Amniotic stem cell (primary cell): ENCODE results near the gene CFAP74.

Source experiments
- DNase-seq: peaks from one replicate; lab custom pipeline; 2025; lab: John Stamatoyannopoulos, UW

CFAP74 gene

DNA sequence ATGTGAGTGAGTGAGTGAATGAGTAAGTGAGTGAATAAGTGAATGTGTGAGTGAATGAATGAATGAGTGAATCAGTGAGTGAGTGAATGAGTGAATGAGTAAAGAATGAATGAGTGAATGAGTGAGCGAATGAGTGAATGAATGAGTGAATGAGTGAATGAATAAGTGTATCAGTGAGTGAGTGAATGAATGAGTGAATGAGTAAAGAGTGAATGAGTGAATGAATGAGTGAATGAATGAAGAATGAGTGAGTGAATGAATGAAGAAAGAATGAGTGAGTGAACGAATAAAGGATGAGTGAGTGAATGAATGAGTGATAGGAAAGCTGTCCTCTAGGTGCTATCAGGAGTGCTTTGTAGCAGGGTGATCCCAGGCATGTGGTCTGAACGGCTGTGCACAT, 35.7 kb downstream of the CFAP74 start:
- DNase-seq: no peak

DNA sequence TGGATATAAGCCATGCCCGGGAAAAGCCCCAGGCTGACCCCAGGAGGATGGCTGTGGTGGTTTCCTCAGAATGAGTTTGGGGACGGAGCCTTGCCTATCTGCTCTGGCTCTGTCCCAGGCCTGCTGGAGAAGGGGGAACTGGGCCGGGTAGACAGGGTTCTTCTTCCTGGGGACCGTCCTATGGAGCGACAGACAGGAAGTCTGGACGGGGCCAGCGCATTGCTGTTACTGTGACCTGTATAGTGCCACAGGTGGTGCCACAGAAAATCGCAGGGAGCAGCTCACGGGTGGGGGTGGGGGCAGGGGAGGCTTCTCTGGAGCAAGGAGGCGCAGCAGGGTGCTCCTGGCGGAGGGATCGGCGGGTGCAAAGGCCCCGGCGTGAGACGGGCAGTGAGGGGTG, 36.4 kb downstream of the CFAP74 start:
- no peak for DNase-seq

DNA sequence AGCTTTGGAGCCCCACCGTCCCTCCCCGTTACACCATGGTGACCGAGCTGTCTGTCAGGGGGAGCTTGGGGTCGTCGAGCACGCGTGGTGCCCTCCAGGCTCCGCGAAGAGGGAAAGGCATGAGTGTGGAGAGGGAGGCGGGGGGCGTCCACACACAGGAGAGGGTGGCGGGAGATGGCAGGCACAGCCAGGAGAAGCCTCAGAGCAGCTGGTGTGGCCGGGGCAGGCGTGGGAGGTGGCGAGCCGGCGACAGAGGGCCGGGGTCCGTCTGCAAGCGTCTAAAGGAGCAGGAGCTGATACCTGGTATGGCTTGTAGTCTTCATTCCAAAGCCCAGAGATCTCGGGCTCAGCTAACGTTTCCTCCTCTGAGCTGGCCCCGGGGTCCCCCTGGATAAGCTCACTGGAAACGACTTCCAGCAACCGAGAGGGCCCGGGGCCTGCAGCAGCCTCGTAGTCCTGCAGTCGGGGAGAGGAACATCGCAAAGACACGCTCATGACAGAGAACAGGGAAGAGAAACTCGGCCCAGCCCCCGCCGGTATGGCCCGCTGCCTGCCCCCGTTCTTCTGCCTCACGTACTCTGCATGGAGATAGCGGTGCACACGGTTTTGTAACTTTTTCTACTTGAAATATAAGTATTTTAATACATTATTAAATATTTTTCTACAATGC, 37.4 kb downstream of the CFAP74 start:
- no peak for DNase-seq

DNA sequence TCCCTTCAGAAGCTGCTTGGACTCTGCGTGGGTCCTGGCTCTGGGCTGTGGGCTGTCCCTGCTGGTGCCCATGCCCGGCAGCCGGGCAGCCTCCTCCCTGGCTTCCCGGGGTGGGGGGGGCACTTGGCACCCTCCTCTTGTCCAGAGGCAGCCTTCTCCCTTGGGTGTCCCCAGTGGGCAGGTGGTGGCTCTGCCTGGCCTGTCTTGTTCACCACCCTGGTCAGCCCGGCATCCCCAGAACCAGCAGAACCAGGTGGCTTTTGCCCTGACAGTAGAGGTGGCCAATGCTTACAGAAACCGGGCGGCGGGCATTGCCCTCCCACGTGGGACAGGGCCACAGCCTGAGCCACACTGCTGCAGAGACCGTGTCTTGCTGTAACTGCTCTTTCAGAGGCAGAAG, 38.0 kb downstream of the CFAP74 start:
- no peak for DNase-seq

DNA sequence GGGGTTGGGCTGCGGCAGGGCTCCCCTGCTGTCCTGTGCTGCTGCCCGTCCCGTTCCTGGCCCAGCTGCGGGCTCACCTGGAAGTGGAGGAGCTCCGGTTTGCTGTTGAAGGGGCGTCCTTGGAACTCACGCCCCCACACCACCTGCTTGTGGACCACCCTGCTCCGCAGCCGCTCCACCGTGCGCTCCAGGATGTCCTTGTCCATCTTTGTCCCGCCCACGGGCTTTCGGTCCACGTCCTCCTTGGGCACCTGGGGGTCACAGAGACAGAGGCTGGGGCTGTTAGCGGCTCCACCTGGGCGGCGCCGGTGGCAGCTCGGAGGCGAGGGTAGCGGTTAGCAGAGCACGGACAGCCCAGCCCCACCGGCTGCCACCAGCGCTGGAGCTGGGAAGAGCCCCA, 38.8 kb downstream of the CFAP74 start:
- no peak for DNase-seq

DNA sequence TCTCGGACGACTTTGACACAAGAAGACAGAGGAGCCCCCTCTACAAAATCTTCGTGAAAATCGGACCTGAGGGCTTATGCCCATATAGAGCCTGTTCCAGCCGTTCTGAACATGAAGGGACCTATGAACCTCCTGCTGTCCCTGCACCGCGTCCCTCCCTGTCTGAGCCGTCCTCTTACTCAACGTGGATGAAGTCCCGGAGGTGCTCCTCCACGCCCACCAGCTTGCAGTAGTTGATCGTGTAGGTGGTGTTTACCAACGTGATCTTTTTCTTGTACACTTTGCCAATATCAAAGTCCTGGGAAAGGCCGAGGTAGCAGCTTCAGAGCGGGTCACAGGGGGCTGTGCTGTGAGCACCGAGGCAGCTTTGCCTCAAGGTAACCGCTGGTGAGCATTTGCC, 40.0 kb downstream of the CFAP74 start:
- DNase-seq: no peak

DNA sequence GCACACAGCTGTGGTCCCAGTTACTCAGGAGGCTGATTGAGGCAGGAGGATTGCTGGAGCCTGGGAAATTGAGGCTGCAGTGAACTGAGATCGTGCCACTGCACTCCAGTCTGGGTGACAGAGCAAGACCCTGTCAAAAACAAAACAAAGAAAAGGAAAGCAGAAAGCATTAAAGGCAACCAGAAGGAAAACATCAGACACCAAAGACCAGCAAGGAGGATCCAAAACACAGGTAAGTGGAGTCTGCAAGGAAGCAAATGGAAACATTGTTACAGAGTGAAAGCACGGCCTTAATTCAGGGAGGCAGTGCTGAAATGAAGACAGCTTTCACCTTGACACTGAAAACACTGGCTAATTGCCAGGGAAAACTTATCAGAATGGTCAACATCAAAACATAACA, 40.8 kb downstream of the CFAP74 start:
- no peak for DNase-seq

DNA sequence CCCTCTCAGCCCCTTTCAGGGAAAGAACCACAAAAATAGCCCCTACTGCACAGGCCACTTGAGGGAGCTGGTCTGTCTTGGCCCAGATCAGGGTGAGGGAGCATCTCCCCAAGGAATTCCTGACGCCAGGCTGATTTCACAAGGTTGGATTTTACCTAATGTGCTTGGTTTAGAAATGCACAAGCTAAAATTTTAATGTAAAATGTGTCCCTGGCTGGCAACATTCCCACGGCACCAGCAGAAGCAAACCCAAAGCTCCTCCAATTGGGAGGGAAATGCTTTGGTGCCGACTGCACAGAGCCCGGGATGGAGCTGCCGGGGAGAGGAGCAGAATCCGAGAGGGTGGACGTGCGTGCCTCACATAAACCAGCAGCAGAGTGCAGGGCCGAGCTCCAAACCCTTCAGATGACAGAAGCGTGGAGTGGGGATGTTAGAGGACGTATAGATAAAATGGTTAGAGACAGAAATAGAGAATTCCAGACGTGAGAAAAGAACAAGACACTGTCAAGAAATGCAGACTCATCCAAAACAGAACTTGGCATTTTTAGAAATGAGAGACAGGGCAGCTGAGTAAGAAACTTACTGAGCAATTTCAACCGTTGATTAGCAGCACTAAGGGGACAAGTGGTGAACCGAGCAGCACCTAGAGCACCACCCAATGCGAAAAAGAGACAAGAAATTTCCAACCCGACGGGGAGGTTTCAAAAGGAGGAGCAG, 42.9 kb downstream of the CFAP74 start:
- DNase-seq: no peak

DNA sequence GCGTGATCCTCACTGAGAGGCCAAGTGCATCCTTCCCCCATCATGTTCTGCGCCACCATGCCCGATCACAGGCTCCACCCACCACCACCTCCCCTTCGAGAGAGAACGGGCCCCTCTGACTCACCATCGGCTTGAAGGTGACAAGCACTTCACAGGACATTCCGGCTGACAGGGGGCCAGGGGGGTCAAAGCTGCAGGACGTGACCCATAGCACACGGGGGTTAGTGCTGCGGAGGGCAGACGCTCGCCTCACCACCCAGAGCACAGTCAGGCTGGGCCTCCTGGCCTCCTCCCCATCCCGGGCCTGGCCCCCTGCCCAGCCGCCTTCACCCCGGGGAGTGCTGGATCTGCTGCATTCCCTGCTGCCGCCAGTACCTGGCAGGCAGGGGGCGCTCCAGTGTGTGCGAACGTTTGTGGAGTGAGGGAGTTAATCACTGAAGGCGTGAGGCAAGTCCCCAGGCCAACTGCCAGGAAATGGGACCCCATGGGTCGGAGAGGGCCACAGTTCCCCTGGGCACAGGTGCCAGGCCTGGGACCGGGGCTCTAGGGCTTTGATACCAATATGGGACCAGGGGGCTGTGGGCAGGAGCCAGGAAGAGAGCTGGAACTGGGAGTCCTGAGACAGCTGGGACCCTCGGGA, 43.6 kb downstream of the CFAP74 start:
- DNase-seq: no peak

DNA sequence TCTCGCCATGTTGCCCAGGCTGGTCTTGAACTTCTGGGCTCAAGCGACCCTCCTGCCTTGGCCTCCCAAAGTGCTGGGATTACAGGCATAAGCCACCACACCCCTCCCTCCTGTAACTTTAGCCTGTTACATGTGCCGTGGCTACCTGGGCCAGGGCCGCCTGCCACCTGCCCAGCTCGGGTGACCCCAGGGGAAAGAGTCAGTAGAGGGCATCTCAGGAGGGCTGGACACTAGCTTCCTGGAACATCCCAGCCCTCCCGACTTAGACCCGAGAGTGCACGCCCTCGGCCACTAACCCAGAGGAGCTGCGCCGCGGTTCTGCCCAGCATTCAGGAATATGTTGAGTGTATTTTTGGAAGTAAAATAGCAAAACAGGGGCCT, 44.1 kb downstream of the CFAP74 start:
- no peak for DNase-seq

DNA sequence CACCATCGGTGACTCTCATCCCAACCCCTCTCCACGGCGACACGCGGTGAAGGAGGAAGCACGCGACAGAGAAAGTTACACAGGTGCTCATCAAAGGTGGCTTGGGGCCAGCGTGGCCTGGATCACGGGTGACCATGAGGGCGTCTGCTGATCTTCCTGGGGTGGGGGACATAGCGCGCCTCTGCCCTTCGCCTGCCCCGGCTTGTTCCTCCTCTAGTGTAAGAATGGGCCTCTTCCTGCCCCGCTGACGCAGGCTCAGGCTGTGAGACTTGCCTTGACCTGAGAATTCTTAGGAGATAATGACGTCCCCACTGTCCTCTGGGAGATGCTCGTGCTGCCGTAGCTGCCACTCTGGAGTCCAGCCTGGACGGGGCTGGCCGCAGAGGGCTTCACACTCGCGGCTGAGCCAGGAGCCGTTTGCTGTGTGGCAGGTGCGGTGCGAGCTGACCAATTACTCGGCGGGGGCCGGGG, 45.5 kb downstream of the CFAP74 start:
- no peak for DNase-seq

DNA sequence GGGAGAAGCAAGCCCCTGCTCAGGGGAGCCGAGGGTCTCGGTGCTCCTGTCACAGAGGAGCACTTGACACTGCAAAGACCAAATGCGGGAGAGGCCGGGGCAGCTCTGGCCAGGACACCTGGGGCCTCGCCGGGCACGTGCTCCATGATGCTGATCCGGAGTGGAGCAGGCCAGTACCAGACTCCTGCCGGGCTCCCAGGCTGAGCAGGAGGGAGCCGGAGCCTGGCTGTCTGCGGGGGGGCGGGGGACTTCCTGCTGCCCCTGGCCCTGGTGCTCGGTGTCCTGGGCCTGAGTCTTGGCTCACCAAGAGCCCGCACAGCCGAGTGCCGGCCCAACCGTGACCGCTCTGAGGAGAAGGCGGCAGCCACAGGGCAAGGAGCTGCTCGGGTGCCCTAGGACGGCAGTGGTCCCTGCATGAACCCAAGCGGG, 46.0 kb downstream of the CFAP74 start:
- no peak for DNase-seq

DNA sequence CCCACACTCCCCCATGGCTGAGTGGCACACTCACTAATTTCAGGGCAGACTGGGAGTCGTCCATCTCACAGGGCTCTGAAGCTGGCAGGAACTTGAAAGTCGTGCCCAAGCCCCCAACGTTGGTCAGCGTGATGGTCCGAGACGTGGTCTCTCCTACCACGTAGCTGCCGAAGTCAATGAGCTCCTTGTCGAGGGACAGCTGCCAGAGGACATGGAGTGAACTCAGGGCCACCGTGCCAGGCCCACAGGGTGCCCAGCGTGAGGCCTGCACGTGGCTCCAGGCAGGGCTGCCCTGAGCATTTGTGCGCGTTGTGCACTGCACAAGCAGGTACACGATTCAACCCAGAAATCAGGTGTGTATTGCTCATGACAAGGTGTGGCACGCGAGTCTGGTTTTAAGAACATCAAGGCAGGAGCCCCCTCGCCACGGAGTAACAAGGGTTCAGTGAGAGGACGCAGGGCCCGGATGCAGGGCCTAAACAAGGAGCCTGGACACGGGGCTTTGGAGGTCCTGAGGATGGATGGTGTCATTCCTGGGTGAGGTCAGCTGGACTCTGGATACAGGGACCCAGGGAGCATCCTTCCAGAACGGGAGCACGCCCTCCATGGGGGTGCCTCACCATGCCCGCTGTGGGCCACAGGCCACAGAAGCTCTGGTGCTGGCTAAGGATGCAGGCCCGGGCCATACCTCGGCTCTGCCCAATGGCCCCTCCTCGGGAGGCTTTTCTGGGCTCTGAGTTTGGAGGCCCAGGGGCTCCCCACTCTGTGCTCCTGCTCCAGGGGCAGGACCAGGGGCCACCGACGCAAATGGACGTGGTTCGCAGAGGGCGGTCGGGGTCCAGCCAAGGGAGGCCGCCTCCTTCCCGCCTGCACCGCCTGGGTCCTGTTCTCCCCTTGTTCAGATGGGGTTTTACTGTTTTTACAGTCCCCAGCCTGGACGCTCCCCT, 46.7 kb downstream of the CFAP74 start:
- DNase-seq: no peak

DNA sequence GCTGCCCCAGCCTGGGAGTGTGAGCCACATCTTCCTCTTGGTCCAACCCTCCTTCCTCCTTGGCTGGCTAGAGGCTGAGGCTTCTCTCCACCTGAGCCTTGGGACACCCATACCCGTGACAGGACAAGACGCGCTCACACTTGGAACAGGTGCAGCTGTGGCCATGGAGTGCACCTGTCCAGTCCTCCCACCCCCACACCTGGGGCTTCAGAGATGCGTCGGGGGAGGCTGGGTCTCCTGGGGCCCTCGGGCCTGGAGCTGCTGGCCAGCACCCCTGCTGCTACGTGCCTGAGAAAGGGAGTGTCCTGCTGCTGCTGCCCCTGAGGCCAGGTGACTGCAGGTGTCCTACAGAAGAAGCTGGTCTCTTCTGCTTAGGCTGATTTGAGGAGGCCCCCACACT, 47.5 kb downstream of the CFAP74 start:
- no peak for DNase-seq

DNA sequence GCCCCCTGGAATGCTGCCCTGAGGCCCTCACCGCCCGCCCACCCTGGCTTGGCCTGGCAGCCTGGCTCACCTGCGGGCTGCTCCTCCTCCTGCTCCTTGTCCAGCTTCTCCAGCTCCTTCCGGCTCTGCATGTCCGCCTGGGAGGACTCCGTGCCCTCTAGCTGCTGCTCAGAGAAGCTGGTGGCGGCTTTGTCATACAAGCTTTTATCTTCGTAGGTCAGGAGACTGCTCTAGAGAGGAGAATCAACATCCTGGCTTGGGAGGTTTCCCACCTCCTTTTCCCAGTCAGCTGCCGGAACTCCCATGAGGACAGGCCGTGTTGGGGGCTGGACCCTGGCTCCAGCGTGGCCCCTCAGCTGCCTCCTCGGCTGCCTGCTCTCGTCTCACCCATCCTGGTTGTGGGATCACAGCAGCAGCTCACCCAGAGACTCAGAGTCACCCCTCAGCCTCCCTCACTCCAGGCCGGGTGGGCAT, 47.9 kb downstream of the CFAP74 start:
- no peak for DNase-seq

DNA sequence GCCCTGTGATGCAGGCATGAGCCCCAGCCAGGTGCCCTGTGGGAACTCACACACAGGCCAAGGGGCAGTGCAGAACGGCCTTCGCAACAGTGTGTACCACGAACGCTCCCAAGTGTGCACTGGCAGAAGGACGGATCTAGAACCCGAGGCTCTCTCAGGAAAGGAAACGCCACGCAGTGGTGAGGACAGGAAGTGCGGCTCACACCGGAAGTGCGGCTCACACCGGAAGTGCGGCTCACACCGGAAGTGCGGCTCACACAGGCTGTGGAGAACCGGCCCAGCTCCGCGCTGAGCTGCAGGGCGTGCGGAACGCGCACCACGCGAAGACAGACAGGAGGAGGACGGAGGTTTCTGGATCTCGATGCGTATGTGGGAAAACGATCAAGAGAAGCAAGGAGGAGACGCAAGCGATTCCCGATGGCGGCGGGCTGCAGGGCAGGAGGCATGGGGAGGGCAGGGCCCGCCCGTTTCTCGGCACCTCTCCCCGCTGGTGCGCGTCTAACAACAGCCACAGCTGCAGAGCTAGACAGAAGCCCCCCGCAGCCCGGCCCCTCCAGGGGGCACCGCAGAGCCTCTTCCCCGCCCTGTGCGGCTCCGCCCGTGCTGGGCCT, 48.6 kb downstream of the CFAP74 start:
- DNase-seq: no peak

DNA sequence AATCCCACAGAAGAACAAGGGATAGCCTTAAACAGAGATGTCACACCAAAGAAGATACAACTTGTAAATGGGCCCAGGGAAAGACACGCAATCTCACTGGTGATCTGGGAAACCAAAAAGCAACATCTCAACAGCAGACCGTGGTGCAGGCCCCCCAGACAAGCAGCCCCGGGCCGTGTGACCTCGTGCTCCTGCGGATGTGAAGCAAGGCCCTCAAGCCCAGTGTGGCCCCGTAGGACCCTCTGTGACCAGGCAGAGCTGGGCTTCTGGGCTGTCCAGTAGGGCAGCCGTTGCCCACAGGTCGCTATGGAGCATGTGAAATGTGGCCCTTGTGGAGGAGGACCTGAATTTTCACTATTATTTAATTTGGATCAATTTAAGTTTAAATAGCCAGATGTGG, 49.6 kb downstream of the CFAP74 start:
- DNase-seq: no peak

DNA sequence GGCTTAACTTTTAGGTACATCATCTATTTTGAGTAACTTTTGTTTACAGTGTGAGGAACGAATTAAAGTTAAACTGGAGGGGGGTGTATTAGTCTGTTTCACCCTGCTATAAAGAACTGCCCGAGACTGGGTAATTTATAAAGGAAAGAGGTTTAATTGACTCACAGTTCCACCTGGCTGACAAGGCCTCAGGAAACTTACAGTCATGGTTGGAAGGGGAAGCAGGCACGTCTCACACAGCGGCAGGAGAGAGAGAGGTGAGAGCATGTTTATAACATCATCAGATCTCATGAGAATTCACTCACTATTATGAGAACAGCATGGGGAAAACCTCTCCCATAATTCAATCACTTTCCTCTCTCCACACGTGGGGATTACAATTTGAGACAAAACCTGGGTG, 52.6 kb downstream of the CFAP74 start:
- no peak for DNase-seq

DNA sequence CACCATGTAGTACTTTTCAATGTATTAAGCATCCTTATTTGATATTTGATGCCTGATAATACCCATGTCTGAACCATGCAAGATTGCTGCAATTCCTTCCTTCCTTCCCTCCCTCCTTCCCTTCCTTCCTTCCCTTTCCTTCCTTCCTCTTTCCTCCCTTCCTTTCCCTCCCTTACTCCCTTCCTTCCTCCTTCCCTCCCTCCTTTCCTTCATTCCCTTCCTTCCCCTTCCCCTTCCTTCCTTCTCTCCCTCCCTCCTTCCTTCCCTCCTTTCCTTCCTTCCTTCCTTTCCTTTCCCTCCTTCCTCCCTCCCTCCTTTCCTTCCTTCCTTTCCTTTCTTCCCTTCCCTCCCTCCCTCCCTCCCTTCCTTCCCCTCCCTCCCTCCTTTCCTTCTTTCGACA, 54.8 kb downstream of the CFAP74 start:
- DNase-seq: no peak

DNA sequence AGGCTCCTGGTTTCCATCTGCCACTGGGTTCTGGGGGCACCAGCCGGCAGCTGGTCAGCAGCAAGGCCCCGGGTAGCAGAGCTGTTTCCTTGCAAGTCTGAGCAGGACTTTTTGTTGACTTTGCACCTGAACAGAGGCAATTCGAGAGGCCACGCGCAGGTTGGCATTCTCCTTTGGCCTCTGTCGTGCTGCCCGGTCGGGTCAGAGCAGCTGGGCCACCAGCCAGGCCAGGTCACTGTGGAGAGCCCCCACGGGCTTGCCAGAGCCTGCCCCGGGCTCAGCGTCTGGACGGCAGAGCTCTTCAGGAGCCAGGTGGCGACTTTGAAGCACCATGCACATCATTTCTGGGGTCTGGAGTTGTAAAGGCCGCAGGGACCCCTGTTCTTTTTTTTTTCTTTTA, 56.1 kb downstream of the CFAP74 start:
- no peak for DNase-seq

DNA sequence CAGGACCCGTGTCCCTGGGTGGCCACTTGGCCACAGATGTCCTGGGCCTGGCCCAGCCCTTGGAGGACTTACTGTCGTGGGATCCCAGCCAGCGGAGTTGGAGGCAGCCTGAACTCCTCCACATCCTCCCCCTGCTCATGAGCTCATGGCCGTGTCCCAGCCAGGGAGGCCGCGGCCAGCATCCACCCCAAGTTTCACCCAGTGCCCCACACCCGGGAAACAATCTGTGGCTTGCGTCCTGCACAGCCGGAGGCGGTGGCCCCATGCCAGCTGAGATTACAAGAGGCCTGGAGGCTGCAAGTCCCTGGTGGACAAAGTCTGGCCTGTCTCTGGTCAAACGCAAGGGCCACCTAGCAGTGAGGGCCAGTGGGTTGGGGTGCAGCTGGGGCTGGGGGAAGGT, 57.0 kb downstream of the CFAP74 start:
- DNase-seq: no peak
